NB4 (cell line): ENCODE results near the gene ATG5.

ENCODE experiments used
- POLR2A ChIP-seq: IDR thresholded peaks from 2 replicates; pipeline ENCODE4 v1.6.1; 2011; ENCODE audit warnings: mild to moderate bottlenecking; ENCODE audit not compliant: insufficient read length; ENCODE audit errors: extremely low read depth
- TF ChIP-seq, protein P1 (sequence below): IDR thresholded peaks from one replicate; pipeline ENCODE4 v1.5.1; 2012; ENCODE audit warnings: low read depth, low read length

DNA sequence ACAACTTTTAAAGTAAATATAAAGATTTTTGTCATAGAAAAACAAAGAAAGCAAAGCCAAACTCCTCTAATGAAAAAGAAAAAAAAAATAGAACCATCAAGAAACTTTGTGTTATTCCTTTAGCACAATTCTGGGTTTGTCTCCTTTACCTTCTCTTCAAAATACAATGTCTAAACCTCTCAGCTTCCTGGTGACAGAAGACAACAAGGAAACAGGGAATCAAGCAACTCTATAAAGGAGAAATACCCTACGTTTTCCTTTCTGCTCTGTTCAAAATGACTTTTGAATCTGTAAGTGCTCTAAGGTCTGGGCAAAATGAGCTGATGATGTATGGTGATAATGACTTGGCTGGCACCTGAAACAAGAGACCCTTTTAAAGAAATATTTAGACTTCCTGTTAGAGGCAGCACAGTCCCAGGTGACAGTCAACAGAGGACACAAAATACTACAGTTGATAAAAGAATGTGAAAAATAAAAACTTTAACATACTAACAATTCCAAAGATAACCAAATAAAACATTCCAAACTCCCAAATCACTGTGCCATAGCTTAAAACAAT is 138.1 kb downstream of the ATG5 start:
- TF ChIP-seq, protein P1, sequence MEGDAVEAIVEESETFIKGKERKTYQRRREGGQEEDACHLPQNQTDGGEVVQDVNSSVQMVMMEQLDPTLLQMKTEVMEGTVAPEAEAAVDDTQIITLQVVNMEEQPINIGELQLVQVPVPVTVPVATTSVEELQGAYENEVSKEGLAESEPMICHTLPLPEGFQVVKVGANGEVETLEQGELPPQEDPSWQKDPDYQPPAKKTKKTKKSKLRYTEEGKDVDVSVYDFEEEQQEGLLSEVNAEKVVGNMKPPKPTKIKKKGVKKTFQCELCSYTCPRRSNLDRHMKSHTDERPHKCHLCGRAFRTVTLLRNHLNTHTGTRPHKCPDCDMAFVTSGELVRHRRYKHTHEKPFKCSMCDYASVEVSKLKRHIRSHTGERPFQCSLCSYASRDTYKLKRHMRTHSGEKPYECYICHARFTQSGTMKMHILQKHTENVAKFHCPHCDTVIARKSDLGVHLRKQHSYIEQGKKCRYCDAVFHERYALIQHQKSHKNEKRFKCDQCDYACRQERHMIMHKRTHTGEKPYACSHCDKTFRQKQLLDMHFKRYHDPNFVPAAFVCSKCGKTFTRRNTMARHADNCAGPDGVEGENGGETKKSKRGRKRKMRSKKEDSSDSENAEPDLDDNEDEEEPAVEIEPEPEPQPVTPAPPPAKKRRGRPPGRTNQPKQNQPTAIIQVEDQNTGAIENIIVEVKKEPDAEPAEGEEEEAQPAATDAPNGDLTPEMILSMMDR: no peak
- TF ChIP-seq POLR2A: no peak
